ENCODE results near the gene FSTL5.

- TF ChIP-seq RAD21 (IDR thresholded peaks at IDR 0.05; ENCODE audit: low read depth) (no peak), TAF1 (IDR thresholded peaks at IDR 0.05; ENCODE audit: low read depth) (no peak), EP300 (IDR thresholded peaks at IDR 0.05; ENCODE audit: borderline replicate concordance) (no peak), CEBPB (IDR thresholded peaks at IDR 0.05) (no peak), NFIC (IDR thresholded peaks at IDR 0.05) (no peak), TCF12 (IDR thresholded peaks at IDR 0.05; ENCODE audit: low read depth) (no peak), REST (IDR thresholded peaks at IDR 0.05; ENCODE audit: low read depth) (no peak), MAX (IDR thresholded peaks at IDR 0.05) (no peak), FOXM1 (IDR thresholded peaks at IDR 0.05; ENCODE audit: borderline replicate concordance, low read depth) (no peak), TEAD4 (IDR thresholded peaks at IDR 0.05) (no peak), YY1 (IDR thresholded peaks at IDR 0.05; ENCODE audit: low read depth) (no peak), USF1 (IDR thresholded peaks at IDR 0.05) (no peak)
Measured at GRCh38 chr4:162115333-162115732, 48.5 kb downstream of the FSTL5 start.

All from Ishikawa (cell line).